ENCODE measurements around the gene MRPL40. TPM values are rescaled to one million over a fixed set of nuclear protein-coding genes. Genes with fewer than 3 reads are reported as not detected.

MRPL40 gene
- polyA plus RNA-seq, 3 donors = 43.7 to 44.8 (median 43.8) TPM

DNA sequence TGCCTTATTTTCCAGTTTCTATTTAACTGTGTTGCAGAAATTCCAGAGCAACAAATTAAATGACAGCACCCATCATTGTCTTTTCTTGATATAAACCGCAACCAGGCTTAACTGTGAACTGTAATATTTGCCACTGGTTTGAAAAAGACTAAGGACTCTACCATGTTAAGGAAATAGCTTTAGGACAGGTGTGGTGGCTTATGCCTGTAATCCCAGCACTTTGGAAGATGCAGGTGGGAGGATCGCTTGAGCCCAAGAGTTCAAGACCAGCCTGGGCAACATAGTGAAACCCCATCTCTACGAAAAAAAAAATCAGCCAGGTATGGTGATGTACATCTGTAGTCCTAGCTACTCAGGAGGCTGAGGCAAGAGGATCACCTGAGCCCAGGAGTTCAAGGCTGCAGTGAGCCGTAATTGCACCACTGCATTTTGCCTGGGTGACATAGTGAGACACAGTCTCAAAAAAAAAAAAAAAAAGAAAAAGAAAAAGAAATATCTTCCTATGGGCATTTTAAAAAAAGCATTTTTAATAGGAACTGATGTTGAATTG, 29.6 kb upstream of the MRPL40 start:
- no peak for DNase-seq

DNA sequence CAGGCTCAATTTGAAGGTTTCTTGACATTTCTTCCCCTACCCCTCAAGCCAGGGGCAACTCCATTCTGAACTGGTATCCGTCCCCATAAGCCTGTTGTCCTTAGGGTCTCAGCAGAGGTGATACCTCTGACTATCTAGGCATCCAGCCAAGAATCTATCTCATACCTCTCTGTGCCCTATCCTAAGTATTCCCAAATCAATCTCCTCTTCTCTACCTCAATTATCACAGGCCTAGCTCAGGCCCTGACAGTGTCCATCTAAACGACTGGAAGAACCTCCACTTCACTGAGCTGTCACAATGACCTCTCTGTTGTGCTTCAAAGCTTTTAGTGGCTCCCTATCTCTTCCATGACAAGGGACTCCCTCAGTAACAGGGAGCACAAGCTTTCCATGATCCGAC, 27.7 kb upstream of the MRPL40 start:
- DNase-seq = no peak

DNA sequence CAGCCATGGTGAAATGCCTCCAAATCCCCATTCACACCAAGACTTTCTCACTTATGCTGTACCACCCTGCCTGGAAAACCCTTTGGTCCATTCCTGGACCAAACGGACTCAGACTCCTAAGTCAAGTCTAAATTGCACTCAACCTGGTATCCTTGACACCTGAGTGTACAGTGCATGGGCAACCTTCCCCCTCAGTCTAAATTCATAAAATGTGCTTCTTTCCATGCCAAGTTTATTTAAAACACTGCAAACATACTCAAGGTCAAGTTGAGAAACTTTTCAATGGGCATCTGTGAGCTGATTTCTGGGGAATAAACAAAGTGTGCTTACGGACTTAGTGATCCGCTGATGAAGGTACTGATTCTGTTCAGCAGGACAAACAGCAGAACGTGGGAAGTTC, 27.2 kb upstream of the MRPL40 start:
- no peak for DNase-seq

DNA sequence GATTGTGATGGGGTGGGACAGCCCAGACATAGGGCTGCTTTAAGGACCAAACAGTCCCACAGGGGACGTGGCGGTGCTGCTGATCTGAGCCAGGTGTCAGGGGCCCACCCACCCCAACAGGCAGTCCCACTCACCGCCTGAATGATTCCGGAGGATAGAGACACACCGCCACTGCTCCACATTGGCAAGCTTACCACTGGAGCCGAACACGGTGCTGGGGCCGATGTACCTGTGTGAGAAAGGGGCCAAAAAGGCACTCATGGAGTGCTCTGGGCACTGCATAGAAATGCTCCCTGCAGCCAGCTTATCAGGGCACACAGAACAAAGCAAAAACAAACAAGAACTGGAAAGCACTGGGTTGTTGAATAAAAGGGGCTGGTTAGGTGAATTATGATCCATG, 26.7 kb upstream of the MRPL40 start:
- no peak for DNase-seq

DNA sequence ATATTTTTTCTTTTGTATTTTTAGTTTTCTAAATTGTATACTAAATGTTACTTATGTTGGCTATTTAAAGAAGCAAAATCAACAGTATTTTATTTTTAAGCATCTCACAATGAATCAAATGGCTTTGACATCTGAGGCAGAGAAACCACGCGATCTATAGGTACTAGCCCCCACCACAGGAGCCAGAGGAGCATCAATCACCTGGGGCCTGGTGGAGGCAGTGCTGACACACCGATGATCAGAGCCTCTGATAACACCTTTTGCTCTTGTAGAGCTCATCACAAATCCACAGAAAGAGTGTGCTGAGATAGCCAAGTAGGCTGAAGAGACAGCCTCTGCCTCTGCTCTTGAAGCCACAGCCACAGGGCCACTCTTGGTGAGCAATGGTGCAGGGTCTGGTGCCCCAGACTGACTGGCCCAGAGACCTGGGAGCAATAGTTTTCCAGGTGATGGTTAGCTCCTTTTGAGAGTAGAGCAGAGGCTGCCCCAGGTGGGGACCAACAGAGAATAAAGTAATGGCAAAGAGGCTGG, 26.0 kb upstream of the MRPL40 start:
- no peak for DNase-seq

DNA sequence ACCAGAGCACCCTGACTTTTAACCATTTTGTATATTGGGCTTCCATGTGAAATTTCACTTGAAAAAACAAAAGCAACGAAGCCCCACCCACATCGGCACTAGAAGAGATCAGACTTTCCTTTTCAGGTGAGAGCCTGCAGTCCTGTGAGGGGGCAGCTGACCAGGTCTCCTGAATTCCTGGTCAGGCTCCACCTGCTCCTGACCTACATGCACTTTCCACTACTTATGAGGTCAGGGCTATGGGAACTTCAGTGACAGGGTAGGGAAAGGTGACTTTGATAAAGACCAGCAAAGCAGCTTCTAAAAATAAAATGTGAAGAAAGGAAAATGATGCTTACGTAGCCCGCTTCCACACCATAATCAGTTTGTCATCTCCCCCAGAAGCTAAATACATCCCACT, 25.5 kb upstream of the MRPL40 start:
- DNase-seq = no peak

DNA sequence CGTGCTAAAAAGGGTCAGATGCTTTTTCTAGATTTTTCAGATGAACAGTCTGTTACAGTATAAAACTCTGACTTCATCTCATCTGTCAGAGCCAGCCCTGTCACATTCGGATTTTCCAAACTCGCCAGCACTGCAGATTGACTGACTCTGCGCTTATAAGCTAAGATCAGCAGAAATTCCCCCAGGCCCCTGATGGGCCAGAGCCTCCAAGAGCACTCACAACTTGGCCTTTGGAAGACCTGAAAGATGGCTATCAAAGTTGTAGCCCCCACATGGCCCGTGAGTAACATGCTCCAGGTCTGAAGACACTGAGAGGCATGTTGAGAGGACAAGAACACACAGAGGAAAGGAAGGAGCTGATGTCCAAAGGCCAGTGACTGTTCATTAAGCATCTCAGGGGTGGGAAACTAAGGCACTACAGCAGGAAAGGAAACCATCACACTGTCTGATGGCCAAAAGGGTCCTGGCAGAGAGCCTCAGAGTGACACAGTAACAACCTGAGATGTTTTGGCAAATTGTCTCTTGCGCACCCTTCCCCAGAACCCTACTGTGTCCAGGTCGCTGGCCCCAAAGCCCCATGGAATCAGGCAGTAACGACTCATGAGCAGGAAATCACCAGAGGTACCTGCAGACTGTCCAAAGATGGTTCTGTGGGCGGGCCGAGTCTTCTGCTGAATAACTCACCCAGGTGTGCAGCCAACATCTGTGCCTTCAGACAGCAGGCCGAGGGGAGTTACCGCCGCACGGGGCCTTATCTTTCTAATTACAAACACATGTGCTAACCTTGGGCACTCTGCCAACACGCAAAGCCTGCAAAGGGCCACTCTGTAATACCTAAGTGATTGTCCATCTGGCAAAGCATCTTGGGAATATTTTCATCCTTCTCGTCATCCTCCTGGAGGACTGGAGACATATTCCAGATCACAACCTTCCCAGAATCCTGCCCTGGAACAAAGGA, 24.4 kb upstream of the MRPL40 start:
- no peak for DNase-seq

DNA sequence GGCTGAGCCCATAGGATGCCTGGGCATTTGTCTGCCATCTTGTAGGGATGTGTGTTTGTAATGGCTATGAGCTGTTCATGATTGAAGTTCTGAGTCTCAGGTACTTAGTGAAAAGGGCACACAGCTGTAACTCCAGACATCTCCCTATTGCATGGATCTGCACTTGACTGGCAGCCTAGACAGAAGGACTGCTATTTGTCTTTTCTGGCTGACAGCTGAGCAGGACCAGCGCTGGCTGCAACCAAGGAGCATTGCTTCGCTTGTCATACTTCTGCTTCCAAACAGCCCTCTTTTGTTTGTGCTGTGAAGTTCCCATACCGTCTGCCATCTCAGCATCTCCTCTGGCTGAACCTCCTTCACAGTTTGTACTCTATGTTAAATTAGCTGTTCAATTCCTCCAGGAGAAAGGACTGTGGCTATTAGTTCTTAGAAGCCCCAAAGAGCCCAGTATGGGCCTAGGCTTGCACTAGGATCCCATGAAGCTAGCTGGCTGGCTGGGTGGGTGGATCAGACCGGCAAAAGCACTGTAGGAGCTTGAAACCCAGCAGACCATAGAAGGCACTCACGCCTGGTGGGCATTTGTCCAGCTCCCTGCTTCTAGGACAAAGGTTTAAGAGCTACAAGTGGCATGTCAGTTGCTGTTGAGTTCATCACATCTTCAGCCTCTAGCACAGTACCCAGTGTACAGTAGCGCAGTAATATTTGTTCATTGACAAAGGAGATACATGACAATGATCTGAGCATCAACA, 21.2 kb upstream of the MRPL40 start:
- no peak for DNase-seq

DNA sequence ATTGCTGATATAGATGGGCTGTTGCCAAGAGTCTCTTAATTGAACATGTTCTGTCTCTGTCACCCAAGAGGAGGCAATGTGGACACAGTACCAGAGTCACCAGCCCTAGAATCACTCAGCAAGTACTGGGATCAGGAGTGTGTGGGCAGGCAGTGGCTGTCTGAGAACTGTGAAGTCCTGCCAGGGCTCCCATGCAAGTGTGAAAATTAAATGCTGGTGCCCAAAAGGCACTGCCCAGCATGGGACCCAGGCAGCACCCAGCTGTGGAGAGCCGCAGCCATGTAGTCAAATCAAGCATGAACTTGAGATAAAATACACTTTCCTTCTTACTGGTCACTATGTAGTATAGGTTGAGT, 20.7 kb upstream of the MRPL40 start:
- no peak for DNase-seq

DNA sequence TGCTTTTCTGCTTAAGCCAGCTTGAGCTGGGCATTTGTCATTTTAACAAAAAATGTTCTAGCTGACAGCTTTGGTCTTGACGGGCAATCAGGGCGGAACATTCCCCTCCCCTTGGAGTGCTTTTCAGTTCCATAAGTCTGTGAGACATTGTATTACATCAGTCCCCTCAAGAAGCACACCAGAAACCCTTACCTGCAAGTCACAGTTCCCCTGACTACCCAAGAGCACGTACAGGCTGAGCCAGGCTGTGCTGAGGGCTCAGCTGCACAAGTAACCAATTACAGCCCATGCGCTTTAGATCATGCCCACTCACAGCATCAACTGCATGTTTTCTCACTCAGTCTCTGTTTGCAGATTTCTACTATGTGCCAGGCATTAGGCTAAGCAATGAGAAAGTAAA, 19.9 kb upstream of the MRPL40 start:
- no peak for DNase-seq

DNA sequence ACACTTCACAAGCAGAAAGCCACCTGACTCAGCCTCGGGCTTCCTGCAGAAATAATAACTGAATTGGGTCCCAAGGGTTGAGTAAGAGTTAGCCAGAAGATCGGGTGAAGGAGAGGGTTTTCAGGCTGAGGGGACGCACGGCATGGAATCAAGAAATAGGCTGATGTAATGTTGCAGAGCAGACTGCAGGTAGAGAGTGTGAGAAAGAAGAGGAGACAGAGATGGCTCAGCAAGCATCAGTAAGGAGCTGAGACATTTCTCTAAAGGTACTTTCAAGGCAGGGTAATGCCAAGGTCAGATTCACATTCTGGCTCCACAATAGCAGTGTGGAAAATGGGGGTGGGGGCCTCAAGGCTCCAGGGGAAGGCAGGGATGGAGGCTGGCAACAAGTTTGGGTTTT, 19.4 kb upstream of the MRPL40 start:
- DNase-seq = no peak

DNA sequence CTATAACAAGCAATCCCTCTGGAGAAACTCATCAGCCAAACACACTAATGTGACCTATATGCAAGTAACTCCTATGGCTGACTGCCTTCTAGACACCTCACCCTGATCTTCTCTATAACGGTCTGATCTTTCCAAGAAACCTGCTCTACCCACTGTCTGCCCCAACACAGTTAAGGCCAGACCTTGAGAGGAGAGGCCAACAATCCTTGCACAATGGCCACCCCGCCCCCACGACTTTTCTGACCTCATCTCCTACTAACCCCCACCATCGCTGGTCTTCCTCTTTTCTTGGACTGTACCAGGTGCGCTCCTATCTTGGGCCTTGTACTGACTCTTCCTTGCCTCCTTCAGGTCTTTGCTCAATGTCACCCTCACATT, 13.3 kb upstream of the MRPL40 start:
- DNase-seq = no peak

DNA sequence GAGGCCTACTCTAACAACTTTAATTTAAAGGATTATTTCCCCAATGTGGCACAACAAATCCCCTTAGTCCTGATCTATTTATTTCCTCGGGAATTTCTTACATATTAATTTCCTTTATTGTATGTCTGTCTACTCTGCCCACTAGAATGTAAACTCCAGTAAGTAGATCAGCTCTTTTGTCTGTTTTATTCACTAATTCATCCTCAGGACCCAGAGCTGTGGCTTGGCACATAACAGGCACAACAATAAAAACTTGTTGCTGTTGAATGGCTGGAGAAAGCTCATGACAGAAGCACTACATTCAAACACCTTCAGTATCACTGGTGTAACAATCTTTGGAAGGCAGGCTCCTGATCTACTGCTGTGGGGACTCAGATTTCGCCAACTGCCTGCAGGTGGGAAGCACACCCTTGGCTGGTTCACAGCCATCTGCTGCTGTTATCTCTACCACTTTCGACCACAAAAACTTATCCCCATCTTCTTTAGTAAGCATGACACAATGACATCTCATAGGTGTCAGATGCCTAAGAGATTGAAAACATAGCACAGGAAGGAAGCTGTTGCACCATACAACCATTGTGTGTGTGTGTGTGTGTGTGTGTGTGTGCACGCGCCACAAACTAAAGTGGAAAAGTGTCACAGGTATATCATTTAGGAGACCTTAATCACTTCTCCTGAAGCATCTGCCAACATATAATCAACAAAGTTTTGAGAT, 12.7 kb upstream of the MRPL40 start:
- no peak for DNase-seq

DNA sequence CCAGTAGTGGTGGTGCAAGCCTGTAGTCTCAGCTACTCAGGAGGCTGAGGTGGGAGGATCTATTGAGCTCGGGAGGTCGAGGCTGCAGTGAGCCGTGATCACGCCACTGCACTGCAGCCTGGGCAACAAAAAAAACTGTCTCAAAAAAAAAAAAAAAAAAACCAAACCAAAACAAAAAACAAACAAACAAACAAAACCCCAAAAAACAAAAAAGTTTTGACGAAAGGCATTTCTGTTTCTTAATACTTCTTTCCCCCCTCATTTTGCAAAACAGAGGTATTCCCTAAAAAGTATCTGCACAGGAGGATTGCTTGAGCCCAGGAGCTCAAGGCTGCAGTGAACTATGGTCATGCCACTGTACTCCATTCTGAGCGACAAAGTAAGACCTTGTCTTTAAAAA, 12.0 kb upstream of the MRPL40 start:
- no peak for DNase-seq

DNA sequence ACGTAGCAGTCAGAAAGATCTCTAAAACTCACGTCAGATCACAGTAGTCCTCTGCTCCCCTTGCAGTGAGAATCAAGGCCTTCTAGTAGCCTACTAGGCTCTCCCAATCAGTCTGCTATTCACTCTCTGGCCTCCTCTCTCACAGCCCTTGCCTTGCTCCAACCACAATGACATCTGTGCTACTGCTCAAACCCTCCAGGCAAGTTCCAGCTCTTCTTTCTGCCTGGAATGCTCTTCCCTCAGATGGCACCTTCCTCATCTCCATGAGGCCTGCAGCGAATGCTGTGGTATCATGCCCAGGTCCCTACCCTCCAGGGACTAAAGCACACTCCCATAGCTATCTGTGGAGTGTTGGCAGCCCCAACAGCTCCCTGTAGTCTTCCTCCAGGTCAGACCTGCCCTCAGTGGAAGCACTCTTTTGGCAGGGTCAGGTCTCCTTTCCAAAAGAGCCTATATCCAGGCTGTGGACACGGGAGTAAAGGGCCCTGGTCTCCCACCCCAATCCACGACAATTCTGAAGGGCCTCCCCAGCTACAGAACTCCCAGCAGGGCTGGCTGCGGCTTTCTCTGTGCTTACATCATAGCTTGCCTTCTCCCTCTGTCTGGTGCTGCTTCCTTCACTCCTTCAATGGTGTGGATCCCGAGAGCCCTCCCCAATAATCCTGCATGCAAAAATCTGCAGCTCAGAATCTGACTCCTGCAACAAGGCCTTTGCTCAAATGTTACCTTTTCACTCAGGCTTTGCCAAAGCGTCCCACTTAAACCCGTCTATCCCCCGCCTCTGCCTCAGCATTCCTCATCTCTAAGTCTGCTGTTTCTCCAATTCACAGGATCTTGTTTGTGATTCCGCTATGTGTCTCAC, 9.7 kb upstream of the MRPL40 start:
- DNase-seq = no peak

DNA sequence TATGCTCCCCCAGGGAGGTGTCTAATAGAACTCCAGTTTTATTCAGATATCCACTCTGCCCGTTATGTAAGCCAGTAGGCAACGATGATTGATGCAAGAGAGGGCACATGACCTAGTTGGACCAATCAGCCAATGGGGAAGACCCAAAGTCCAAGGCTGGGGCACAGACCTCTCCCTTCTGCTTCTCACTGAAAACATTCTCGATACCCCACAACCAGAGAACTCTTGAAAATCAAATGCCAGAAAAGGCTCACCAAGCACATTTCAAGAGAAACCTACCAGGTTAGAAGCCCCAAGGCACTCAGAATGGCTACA, 8.2 kb upstream of the MRPL40 start:
- DNase-seq = no peak

DNA sequence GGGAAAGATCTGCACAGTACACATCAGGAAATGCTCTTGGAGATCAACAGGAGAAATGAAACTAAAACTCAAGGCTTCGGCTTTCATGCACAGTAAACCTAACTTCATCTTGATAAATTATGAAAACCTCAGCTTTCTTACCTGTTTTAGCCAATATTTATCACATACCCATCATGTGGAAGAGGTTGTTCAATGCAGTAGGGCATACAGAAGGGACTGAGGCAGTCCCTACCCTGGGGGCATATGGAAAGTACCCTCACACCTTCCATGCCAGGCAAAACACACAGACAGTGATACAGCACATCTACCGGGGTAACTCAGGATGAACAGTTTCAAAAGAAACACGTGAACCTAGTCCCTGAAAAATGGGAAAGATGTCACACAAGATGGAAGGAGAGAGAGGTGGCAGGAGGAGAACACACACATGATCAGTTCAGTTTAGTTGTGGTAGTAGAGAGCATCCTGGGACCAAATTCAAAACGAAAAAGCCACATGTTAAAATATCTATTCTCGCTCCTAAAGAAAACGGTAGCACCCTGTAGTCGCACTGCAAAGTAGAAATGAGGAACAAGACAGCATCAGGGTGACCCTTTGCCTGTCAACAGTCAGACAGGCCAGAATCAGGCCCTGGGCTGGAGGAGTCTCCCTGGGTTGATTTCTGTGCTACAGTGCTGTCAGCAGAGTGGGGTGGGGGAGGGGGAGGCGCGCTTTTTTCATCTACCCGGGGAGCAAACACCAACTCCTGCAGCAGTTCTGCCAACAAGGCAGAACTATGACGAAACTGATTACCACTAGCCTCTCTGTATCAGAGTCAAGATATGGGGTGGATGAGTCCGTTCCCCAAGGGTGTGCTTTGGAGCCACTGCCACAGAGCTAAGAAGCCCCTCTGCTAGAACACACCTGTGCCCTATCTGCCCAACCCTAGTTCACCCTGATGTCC, 2.1 kb upstream of the MRPL40 start:
- DNase-seq = no peak

DNA sequence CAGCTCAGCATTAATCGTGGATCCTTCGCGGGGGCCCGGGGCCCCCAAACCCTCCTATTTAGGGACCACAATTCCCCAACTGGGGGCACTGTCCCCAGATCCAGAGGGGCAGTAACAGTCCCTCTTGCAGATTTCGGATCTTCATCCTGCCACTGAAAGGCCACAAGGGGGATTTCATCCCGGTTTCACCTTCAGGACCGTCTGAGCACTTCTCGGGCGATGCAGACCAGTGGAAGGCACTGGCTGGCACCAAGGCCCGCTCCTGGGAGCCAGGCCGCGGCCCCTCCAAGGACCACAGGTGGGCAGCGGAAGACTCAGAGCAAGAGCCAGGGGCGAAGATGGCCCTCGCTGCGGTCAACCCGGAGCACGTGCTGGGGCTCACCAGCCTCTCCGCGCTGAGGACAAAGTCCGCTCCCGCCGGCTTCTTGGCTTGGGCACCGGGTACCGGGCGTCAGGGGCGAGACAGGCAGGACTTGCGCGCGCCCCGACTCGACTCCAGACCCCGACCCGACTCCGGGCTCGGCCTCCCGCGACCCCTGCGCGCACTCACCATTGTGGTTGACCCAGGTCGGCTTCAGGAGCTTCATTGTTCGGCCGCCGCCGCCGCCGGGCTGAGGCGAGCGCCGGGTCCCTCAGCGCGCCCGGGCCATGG, 1.3 kb upstream of the MRPL40 start:
- no peak for DNase-seq

DNA sequence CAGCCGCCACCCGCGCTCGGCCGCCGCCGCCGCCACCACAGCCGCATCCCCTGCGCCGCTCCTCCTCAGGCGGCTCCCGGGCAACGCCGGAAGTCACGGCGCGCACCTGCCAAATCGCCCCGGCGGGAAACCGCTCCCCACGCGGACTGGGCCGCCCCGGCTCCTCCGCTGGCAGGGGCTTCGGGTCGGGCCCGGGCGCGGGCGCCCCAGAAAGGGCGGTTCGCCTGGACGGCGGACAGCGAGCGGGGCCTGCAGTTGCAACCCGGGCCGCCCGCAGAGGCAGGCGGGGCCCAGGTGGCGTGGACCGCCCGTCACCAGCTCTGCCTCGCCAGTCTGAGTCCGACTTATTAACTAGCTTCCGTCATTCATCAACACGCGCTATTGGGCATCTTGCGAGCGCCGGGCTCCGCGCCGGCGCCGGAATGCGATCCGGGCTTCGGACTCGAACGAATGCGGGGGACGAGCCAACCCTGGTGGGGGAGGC, 654 bp upstream of the MRPL40 start, which contains the start of gene HIRA:
TSS of gene HIRA (minus strand) at position 85 of the 484 bp plus-strand sequence. CDS start 257 bp downstream, outside the sequence.
- peak; percentile 76 for DNase-seq

Measured in renal pelvis (tissue), 4 donors.